HG03460 (cell line): ENCODE data around the gene PSME1.

Source experiments
- ATAC-seq: cut with Tn5 transposase; IDR thresholded peaks from one replicate; pipeline ENCODE4 v1.9.1; 2021; ENCODE audit not compliant: unreplicated experiment

PSME1 gene

DNA sequence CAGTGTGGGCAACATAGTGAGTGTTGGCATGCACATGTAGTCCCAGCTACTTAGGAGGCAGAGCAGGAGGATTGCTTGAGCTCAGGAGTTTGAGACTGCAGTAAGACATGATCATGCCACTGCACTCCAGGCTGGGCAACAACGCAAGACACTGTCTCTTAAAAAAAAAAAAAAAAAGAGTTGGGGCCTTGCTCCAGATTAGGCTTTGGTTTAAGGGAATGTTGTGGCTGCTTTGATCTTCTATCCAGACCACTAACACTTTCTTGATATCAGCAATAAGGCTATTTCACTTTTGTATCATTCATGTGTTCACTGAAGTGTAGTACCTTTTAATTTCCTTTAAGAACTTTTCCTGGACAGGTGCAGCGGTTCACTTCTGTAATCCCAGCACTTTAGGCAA is 8.3 kb upstream of the PSME1 start:
- no peak for ATAC-seq

DNA sequence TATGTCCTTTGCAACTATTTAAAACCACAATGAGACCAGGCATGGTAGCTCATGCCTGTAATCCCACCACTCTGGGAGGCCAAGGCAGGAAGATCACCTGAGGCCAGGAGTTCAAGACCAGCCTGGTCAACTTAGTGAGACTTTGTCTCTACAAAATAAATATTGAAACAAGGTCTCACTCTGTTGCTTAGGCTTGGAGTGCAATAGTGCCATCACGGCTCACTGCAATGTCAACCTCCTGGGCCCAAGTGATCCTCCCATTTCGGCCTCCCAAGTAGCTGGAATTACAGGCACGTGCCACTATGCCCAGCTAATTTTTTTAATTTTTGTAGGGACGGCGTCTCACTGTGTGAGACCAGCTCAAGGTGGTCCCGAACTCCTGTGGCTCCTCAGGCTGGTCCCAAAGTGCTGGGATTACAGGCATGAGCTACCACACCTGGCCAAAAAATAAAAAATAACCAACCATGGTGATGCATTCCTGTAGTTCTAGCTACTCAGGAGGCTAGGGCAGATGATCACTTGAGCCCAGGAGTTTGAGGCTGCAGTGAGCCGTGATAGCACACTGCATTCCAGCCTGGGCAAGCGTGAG is 6.5 kb upstream of the PSME1 start:
- no peak for ATAC-seq

DNA sequence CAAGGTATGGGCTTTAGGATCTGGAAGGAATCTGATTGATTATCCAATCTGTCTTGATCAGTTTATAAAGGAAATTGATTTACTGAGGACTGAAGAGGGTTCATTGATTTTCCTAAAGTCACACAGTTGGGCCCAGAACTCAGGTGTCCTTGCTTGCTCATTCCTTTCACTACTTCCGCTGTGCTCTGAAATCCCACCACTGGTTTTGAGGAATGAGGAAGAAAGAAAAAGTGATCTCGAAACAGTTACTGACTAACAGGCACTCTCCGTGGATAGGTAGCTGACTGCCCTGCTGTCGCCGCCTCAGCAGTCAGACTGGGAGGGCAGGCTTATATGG is 5.6 kb upstream of the PSME1 start, which contains the start of gene FITM1:
Gene FITM1, plus strand, starts transcription at position 280 of the 337 bp plus-strand sequence. CDS start 905 bp downstream, outside the sequence.
- no peak for ATAC-seq

DNA sequence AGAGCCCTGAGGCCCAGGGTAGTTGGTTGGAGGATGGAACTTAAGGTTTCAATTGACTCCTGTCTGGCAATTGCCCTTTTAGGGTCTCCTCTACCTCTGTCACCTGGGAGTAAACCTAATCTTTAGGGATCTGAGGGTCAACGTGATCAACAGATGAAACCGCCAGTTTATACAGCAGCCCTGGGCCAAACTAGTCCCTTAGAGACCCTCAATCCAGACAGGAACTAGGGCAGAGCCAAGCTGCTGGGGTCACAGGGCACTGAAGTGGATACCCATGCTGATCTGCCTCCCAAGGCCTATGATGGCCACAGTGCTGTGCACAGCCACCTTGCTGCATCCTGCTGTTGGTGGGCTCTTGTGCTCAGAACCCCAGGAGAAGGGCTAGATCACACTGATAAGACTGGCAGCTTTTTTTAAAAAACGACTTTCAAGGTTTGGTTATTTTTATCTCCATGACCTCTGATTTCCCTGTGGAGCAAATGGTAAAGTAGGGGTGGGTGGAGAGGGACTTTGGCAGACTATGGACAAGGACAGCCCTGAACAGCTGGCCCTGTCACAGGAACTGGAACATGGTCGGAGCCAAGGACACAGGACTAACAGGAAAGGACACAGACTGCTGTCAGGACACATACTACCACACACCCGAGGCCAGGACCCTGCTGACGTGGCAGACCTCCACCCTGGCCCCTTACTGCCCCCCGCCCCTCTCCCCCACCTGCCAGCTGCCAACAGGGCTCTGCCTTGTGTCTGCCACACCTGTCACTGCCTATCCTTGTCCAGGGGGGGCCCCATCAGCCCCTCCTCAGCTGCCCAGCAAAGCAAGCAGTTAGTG is 5.1 kb upstream of the PSME1 start:
- ATAC-seq = no peak

DNA sequence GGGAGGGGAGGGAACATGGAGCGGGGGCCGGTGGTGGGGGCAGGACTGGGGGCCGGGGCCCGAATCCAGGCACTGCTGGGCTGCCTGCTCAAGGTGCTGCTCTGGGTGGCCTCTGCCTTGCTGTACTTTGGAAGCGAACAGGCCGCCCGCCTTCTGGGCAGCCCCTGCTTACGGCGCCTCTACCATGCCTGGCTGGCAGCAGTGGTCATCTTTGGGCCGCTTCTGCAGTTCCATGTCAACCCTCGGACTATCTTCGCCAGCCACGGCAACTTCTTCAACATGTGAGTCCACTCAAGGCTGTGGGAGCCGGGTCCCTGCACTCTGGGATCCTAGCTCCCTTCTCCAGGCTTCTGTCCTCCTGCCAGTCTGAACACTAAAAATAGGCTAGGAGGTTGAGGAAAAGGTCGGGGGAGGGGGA is 4.4 kb upstream of the PSME1 start:
- ATAC-seq = no peak

DNA sequence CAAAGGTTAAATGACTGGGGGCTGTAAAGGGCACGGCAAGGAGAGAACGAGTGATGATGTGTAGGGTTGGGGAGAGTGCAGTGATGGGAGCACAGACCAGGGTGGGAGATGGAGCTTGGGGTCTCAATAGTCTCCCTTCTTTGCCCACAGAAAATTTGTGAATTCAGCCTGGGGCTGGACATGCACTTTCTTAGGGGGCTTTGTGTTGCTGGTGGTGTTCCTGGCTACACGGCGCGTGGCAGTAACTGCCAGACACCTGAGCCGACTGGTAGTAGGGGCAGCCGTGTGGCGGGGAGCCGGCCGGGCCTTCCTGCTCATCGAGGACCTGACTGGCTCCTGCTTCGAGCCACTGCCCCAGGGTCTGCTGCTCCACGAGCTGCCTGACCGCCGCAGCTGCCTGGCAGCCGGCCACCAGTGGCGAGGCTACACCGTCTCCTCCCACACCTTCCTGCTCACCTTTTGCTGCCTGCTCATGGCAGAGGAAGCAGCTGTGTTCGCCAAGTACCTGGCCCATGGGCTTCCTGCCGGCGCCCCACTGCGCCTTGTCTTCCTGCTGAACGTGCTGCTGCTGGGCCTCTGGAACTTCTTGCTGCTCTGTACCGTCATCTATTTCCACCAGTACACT is 3.8 kb upstream of the PSME1 start:
- ATAC-seq = no peak

DNA sequence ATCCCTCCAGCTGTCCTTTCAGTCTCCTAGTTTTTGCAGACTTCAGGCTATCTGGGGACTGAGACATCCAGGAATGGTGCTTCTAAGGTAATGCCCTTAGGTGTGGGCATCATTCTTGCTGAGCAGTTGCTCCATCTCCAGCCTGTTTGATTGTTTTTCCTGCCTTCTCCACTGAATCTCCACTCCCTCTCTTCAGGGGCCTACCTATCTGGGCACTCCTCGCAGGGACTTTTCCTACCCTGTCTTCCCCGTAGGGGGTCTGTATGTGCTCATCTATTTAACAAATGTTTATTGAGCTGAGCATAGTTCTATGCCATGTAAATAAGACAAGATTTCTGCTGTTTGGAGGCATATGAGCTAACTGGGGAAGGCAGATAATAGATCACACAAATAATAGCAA is 3.0 kb upstream of the PSME1 start:
- ATAC-seq = no peak

DNA sequence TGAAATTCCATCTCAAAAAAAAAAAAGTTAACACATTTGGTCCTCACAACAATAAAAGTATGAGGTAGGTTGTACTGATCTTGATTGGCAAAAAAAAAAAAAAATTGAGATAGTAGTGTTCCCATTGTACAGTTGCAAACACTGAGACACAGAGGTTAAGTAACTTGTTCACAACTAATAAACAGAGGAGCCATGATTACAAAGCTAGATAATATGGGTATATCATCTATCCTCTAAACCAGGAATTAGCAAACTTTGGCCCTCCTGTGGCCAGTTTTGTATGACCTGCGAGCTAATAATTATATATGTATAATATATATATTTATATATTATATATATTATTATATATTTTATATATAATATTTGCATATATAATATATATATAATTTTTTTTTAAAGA is 2.3 kb upstream of the PSME1 start:
- ATAC-seq = no peak

DNA sequence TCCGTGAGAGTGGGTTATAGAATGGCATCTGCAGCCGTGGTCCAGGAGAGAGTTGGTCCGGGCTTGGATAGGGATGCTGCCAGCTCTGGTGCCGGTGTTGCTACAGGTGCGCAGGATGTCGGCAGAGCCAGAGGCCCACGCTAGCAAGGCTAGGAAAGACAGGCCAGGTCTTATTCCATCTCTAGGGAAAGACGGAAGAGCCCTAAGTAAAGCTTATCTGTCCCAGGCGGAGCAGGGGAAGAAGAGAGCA is 485 bp upstream of the PSME1 start:
- ATAC-seq = peak; percentile 1

DNA sequence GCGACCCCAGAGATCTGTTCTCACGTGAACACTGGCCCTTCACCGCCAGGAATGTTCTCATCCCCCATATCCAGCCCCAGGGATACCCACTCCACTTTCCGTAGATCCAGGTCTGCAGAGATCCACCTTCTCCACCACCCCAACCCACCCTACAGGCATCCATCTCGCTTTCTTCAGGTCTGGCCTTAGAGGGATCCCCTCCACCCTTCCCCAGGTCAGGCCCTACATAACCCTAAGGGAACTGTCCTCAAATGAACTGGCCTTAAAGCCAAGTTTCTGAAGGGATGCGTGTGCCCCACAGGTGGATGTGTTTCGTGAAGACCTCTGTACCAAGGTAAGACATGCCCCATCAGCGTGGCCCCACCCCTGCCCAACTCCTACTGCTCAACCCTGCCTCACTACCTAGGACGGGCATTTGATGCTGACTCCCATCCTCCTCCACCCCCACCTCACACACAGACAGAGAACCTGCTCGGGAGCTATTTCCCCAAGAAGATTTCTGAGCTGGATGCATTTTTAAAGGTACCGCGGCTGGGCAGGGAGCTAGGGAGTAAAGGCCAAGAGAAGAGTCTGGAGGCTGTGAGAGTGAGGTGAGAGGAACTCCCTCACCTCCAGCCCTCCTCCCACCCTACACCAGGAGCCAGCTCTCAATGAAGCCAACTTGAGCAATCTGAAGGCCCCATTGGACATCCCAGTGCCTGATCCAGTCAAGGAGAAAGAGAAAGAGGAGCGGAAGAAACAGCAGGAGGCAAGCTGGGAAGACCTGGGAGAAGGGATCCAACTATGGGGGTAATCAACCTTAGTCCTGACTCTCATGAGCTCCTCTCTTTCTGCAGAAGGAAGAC is 912 bp downstream of the PSME1 start:
- no peak for ATAC-seq

DNA sequence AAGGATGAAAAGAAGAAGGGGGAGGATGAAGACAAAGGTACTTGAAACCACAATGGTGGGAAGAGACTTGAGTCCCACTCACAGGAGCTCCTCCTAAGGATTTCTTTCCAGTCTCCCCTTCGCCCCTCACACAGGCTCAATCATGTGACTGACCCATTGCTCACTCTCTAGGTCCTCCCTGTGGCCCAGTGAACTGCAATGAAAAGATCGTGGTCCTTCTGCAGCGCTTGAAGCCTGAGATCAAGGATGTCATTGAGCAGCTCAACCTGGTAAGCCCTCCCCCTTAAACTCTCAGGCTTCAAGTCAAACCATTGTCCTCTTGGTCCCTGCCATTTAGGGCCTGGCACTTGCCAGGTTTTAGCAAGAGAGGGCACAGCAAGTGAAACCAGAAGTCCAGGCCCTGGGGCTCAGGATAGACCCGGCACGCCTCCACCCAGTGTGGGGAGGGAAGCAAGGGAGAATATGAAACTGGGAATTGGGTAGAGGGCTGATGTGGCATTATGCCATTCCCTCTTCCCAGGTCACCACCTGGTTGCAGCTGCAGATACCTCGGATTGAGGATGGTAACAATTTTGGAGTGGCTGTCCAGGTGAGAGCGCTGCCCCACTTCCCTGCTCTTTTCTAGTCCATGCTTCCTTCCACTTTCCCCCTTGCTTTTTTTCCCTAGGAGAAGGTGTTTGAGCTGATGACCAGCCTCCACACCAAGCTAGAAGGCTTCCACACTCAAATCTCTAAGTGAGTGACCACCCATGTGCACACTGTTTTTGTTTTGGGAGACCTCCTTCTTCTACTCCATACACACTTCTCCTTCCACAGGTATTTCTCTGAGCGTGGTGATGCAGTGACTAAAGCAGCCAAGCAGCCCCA is 1.8 kb downstream of the PSME1 start:
- ATAC-seq = no peak

DNA sequence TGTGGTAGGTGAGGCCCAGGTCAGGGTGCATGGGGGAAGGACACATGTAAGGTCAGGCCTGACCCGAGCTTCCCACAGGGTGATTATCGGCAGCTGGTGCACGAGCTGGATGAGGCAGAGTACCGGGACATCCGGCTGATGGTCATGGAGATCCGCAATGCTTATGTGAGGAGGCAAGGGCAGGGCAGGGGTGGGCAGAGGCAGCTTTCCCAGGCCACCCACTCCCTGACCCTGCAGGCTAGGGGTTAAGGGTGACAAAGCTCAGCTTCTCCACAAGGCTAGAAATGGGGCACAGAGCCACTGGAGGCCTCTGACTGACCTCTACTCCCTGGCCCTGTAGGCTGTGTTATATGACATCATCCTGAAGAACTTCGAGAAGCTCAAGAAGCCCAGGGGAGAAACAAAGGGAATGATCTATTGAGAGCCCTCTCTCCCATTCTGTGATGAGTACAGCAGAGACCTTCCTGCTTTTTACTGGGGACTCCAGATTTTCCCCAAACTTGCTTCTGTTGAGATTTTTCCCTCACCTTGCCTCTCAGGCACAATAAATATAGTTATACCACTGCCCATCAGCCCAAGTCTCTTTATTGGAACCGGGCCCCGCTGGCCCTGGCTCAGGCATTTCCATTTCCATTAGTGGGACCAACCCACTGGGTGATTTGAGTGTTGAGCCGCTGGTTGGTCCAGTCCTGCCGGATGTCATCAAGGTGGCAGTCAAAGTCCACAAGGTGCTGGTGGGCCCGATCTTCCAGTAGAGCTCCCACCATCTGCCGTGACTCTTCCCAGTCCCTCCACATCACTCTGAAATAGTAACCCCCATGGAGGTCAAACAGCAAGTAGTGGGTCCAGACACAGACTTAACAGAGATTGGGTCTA is 2.6 kb downstream of the PSME1 start:
- no peak for ATAC-seq

DNA sequence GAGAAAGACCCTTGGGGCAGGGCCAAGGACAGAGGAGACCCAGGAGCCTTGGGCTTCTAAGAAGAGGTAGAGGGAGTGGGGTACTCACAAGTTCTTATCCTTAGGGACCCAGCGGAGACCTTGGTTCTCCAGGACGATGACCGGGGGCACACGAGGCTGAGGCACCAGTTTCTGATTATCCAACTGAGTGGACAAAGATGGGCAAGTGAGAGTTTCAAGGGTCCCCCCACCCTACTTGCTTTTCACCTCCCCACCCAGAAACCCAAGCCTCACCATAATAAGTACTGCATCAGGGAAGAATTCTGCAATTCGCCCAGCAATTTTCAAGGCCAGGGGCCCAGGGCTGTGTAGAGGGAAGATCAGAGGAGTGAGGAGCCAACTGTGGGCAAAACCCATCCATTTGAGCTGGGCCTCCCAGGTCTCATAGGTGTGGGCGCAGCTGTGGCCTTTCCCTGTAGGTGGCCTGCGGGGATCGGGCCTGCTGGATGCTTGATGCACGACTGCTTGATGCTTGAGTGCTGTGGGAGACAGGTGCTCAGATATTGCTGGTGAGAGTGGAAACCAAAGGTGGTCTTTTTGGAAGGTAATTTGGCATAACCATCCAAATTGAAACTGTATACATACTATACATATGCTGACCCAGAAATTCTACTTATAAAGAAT is 3.4 kb downstream of the PSME1 start:
- no peak for ATAC-seq

DNA sequence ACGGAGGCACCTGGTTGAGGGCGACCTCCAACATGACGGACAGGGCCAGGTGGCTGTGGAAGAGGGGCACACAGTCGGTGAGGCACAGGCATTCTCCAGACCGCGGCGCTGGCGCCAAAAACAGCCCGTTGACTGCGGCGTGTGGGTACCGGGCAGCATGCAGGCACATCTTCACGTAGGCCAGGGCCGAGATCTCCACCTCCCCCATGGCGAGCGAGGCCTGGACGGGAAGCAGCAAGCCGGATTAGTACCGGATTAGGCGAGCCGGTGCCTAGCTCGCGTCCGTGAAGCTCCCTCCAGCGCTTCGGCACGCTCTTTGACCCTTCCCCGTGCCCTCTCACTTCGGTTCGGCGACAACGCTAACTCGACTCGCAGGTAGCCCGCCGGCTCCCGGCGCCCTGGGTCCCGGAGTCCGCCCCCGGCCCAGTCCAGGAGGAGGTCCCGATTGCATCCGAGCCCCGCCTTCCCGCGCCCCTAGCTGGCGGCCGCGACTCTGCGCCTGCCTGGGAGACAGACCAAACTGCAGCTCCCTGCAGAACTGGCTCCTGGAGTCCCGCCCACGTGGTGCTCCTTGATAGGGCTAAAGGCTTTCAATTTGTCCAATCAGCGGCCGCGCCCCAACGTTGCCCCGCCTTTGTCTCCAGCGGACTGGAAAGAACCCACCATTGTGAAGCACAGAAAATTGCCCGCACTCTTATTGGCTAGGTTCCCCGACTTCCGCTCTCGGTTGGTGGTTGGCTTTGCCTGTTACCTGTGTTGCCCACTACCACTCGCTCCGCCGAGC is 5.3 kb downstream of the PSME1 start, which contains the start of gene EMC9:
Gene EMC9, minus strand, starts transcription at position 495 of the 784 bp plus-strand sequence. Its CDS starts 287 bp downstream, at position 208.
- ATAC-seq = peak; percentile 84

DNA sequence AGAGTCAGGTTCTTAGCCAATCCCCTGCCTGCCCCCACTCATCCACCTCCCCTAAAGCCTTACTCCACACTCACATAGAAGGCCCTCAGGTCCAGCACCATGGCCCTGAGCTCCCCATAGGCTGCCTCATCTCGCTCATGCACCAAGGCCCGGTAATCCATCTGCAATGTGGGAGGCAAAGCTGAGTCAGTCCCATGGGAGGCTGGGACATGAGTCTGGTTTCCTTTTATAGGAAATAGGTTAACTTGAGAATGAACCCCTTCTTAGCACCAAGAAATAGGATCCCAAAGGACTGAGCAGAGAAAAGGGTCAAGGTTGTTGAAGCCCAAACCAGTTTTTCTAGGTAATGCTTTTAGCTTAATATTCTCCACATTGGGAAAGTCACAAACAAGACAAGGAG is 7.5 kb downstream of the PSME1 start:
- no peak for ATAC-seq

DNA sequence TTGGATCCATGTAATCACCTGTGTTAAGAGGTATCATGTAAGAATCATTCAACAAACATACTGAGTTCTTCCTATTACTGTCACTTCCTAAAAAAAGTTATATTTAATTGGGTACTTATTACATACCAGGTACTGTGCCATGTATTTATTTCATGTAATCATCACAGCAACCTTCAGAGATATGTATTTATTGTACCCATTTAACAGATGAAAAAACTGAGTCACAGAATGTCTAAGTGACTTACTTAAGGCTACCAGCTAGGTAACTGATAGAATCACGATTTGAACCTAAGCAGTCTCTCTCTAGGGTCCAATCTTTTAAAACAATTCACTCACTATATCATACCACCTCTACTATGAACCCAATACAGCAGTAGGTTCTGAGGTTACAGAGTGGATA is 8.5 kb downstream of the PSME1 start:
- no peak for ATAC-seq

DNA sequence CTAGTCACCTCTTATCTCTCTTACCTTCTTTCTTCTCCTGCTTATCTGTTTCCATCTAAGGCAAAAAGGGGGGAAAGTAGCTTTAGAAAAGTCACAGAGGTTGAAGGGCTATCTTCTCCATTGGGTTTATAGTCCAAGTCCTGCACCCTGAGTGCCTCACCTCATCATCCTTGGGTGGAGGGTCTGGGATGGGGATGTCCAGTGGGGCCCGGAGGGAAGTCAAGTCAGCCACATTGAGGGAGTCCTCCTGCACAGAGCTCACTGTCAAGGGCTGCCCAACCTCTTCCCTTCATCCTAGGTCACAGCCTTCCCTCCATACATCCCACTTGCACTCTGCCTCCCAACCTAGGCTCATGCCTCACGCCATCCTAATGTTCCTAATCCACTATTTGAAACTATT is 9.2 kb downstream of the PSME1 start:
- no peak for ATAC-seq

DNA sequence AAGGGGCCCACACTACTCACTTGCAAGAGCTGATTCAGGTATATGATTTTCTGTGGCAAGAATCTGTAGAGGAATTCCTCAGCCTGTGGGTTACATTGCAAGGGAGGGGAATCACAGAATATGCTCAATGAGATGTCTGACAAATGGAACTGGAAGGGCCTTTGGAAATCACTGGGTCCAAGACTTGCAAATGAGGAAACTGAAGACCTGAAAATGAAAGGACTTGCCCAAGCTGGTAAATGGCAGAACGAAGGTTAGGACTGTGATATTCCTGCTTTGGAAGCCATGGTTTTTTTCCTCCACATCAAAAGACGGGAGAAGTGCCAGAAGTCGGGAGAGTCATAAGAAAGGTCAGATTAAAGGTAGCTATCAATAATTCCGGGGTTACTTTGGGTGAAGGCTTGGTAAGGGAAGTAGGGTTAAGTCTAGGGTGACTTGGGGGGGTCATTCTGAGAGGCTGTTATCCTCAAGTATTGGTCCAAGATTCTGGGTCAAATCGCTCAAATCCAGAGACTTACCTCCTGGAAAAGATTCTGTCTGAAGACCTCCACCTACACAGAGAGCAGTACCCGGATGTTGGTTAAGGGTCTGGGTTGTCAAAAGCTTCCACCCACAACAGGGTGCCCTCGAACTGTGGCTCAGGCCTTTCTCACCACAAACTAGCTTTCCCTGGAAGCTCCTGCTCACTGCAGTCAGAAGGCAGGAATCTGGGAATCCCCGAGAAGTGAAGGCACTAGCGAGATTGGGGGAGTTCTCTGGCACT is 9.9 kb downstream of the PSME1 start:
- ATAC-seq = no peak
